ENCODE data around the gene WDR59. TPM values are rescaled to one million over a fixed set of nuclear protein-coding genes. Genes with fewer than 3 reads are reported as not detected.

The WDR59 gene
- total RNA-seq, 4 donors from 2014 or later, result 26.2 to 153 (median 59.1) TPM

GRCh38 chr16:74868035-74868434 is 116.9 kb downstream of the WDR59 start:
- Histone ChIP-seq H3K27me3 (no peaks in the 10 kb centered on the region), H3K36me3 (peaks cover 11% of the 10 kb centered on the region), H3K27ac (no peak overlapping the region), H3K4me3 (no peak overlapping the region), H3K9me3 (no peaks in the 10 kb centered on the region), H3K4me1 (peaks cover 6% of the 10 kb centered on the region)
- WGBS, result 58% methylated on average over 5 of the region's 5 CpGs
- TF ChIP-seq POLR2AphosphoS5 (IDR thresholded peaks at IDR 0.05), result no peak
- no peak for TF ChIP-seq POLR2A (IDR thresholded peaks at IDR 0.05)
- TF ChIP-seq EP300 (IDR thresholded peaks at IDR 0.05), result no peak
- TF ChIP-seq CTCF (IDR thresholded peaks at IDR 0.05), result no peak
- DNase-seq (ENCODE audit: low spot score in 2 of 2), result no peak

DNA sequence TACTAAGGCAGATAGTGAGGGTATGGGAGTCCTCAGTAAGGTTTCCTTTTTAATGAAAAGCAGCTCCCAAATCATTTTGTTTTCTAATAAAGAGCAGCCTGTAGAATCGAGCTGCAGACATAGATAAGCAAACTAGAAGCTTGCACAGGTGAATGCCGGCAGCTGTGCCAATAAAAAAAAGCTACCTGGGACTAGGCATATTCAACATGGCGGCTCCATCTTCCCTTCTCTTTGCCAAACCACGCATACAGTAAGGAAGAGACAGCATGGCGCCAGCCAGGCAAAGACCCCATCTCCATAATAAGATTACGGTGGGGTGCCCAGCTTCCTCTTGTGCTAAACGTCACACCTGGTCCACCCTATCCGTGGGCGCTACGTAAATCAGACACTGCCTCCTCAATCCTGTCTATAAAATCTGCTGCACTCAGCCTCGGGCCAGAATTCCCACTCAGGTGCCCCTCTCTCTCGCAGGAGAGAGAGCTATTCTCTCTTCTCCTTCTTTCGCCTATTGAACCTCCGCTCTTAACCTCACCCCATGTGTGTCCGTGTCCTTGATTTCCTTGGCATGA is 117.6 kb downstream of the WDR59 start:
- no peak overlapping the region for H3K27ac ChIP-seq

DNA sequence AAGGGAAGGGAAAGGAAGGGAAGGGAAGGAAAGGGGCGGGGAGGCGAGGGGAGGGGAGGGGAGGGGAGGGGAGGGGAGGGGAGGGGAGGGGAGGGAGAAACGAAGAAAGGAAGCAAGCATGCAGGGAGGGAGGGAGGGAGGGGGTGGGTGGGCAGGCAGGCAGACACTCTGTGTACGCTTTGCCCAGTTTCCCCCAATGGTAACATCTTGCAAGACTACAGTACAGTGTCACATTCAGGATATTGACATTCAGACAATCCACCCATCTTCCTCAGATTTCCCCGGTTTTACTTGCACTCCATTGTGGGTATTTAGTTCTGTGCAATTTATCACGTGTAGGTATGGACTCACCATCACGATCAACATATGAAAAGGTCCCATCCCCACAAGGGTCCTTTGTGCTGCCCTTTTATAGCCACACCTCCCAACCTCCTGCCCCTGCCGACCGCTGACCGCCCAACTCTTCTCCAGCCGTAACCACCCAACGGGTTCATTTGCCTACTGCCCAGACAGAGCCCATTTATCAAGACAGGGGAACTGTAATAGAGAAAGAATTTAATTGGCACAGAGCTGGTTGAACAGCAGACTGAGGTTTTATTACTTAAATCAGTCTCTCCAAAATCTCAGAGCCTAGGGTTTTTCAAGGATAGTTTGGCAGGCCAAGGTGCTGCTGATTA is 118.9 kb downstream of the WDR59 start:
- no peak for DNase-seq (ENCODE audit: low spot score in 2 of 2)
- H3K27me3 ChIP-seq, result no peaks in the 10 kb centered on the region
- WGBS, result 18% methylated on average over 12 of the region's 12 CpGs
- H3K4me3 ChIP-seq, result no peak overlapping the region
- TF ChIP-seq CTCF (IDR thresholded peaks at IDR 0.05) (no peak), POLR2A (IDR thresholded peaks at IDR 0.05) (no peak), EP300 (IDR thresholded peaks at IDR 0.05) (no peak), POLR2AphosphoS5 (IDR thresholded peaks at IDR 0.05) (no peak)
- no peak overlapping the region for H3K27ac ChIP-seq
- no peaks in the 10 kb centered on the region for H3K36me3 ChIP-seq
- H3K9me3 ChIP-seq, result no peaks in the 10 kb centered on the region
- H3K4me1 ChIP-seq, result peaks cover 6% of the 10 kb centered on the region

More for the DNA sequence above, 117.6 kb downstream of the WDR59 start:
- no peak for DNase-seq (ENCODE audit: low spot score in 2 of 2)
- no peaks in the 10 kb centered on the region for H3K27me3 ChIP-seq
- H3K4me3 ChIP-seq, result no peak overlapping the region
- H3K36me3 ChIP-seq, result peaks cover 6% of the 10 kb centered on the region
- 72% methylated on average over 15 of the region's 15 CpGs for WGBS
- H3K9me3 ChIP-seq, result no peaks in the 10 kb centered on the region
- H3K4me1 ChIP-seq, result peaks cover 6% of the 10 kb centered on the region
- TF ChIP-seq POLR2AphosphoS5 (IDR thresholded peaks at IDR 0.05) (no peak), EP300 (IDR thresholded peaks at IDR 0.05) (no peak), POLR2A (IDR thresholded peaks at IDR 0.05) (no peak), CTCF (IDR thresholded peaks at IDR 0.05) (no peak)

GRCh38 chr16:74862743-74863244 is 122.1 kb downstream of the WDR59 start:
- no peak for DNase-seq (ENCODE audit: low spot score in 2 of 2)
- peaks cover 6% of the 10 kb centered on the region for H3K4me1 ChIP-seq
- no peak overlapping the region for H3K4me3 ChIP-seq
- no peak for TF ChIP-seq POLR2AphosphoS5 (IDR thresholded peaks at IDR 0.05)
- no peak for TF ChIP-seq EP300 (IDR thresholded peaks at IDR 0.05)
- TF ChIP-seq POLR2A (IDR thresholded peaks at IDR 0.05), result no peak
- peak; percentile 67 to 72 for TF ChIP-seq CTCF (IDR thresholded peaks at IDR 0.05)
- no peaks in the 10 kb centered on the region for H3K36me3 ChIP-seq
- H3K27me3 ChIP-seq, result no peaks in the 10 kb centered on the region
- H3K27ac ChIP-seq, result no peak overlapping the region
- H3K9me3 ChIP-seq, result no peaks in the 10 kb centered on the region
- WGBS, result 21% methylated on average over 10 of the region's 10 CpGs

DNA sequence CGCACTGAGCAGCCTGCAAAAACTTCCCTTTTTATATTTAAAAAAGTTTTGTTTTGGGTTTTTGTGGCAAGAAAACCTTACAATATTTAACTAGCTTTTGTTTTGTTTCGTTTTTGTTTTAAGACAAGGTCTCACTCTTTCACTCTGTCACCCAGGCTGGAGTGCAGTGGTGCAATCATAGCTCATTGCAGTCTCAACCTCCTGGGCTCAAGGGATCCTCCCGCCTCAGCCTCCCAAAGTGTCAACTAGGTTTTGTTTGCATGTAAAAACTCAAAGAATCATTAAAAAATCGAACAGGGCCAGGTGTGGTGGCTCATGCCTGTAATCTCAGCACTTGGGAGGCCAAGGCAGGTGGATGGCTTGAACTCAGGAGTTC is 132.4 kb downstream of the WDR59 start:
- H3K4me3 ChIP-seq, result no peak overlapping the region
- no peaks in the 10 kb centered on the region for H3K4me1 ChIP-seq
- no peaks in the 10 kb centered on the region for H3K27me3 ChIP-seq
- TF ChIP-seq POLR2A (IDR thresholded peaks at IDR 0.05), result no peak
- no peak for TF ChIP-seq CTCF (IDR thresholded peaks at IDR 0.05)
- TF ChIP-seq POLR2AphosphoS5 (IDR thresholded peaks at IDR 0.05), result no peak
- TF ChIP-seq EP300 (IDR thresholded peaks at IDR 0.05), result no peak
- WGBS, result 70% methylated on average over 4 of the region's 4 CpGs
- H3K36me3 ChIP-seq, result no peaks in the 10 kb centered on the region
- no peak for DNase-seq (ENCODE audit: low spot score in 2 of 2)
- H3K9me3 ChIP-seq, result no peaks in the 10 kb centered on the region
- H3K27ac ChIP-seq, result no peak overlapping the region
